Gastroesophageal sphincter (tissue), 3 donors: ENCODE measurements around the gene GLOD4.

ENCODE experiments used
- EP300 ChIP-seq: sonication (generic); formaldehyde crosslinking; IDR thresholded peaks from one replicate; pipeline ENCODE4 v1.6.1; 2017; ENCODE audit warnings: antibody characterized with exemption, mild to moderate bottlenecking
- TF ChIP-seq, protein P1 (sequence below), 4 experiments: fragments of 200-600 bp in 2 of 4; fragments of 450-650 bp in 2 of 4; sonication (generic) in 1 of 4; IDR thresholded peaks; one replicate each; pipeline ENCODE4 v1.5.1; 2017 to 2019; ENCODE audit warnings: antibody characterized with exemption in 4 of 4, mild to moderate bottlenecking in 2 of 4, moderate library complexity in 2 of 4

DNA sequence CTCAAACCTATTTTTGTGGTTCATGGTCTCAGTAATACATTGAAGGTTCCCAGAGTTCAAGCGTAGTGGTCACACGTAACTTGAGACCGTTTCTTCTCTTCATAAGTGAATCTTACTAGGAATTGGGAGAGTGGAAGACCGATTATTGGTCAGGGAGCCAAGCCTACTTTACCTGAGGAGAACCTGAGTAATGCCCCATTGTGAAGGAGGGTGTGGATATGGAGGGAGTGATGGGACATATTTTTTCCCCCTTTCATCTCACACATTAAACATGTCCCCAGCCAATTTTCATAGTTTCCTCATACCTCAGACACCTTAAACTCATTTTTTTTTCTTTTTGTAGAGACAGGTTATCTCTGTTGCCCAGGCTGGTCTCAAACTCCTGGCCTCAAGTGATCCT, 38.9 kb downstream of the GLOD4 start:
- TF ChIP-seq EP300: no peak
- TF ChIP-seq, protein P1, sequence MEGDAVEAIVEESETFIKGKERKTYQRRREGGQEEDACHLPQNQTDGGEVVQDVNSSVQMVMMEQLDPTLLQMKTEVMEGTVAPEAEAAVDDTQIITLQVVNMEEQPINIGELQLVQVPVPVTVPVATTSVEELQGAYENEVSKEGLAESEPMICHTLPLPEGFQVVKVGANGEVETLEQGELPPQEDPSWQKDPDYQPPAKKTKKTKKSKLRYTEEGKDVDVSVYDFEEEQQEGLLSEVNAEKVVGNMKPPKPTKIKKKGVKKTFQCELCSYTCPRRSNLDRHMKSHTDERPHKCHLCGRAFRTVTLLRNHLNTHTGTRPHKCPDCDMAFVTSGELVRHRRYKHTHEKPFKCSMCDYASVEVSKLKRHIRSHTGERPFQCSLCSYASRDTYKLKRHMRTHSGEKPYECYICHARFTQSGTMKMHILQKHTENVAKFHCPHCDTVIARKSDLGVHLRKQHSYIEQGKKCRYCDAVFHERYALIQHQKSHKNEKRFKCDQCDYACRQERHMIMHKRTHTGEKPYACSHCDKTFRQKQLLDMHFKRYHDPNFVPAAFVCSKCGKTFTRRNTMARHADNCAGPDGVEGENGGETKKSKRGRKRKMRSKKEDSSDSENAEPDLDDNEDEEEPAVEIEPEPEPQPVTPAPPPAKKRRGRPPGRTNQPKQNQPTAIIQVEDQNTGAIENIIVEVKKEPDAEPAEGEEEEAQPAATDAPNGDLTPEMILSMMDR (IDR thresholded peaks at IDR 0.05): no peak
